Liver (tissue), 9 donors: Measurements from ENCODE around the gene KDM5C. TPM values are rescaled to one million over a fixed set of nuclear protein-coding genes. Genes with fewer than 3 reads are reported as not detected.

Source experiments
- DNase-seq: peaks from one replicate; pipeline ENCODE4 v3.0.0-alpha.2; 2017; ENCODE audit warnings: low spot score
- H3K27ac ChIP-seq, 2 donors: one replicate each; pipeline ENCODE4 v1.7.0; 2013; ENCODE audit warnings: inconsistent platforms in 2 of 2, low read length in 2 of 2, control low read depth in 1 of 2, low read depth in 1 of 2, mild to moderate bottlenecking in 1 of 2
- H3K27me3 ChIP-seq, 4 donors: one replicate each; pipeline versions ENCODE4 v1.6.1 to v1.7.0; 2013; ENCODE audit warnings: low read length in 3 of 4, inconsistent platforms in 1 of 4, mild to moderate bottlenecking in 1 of 4, moderate library complexity in 1 of 4; ENCODE audit not compliant: control insufficient read depth in 4 of 4, insufficient read depth in 4 of 4
- H3K36me3 ChIP-seq, 4 donors: one replicate each; pipeline versions ENCODE4 v1.6.1 to v1.7.0; 2013; ENCODE audit warnings: low read length in 3 of 4, mild to moderate bottlenecking in 3 of 4, low read depth in 1 of 4, moderate library complexity in 1 of 4; ENCODE audit not compliant: control insufficient read depth in 4 of 4, insufficient read depth in 3 of 4
- H3K4me1 ChIP-seq, 4 donors: one replicate each; pipeline versions ENCODE4 v1.6.1 to v1.7.0; 2013; ENCODE audit warnings: low read length in 3 of 4, mild to moderate bottlenecking in 3 of 4, moderate library complexity in 1 of 4; ENCODE audit not compliant: control insufficient read depth in 4 of 4, insufficient read depth in 4 of 4
- H3K4me3 ChIP-seq, 3 donors: one replicate each; pipeline versions ENCODE4 v1.6.1 to v1.7.0; 2013; ENCODE audit warnings: low read length in 3 of 3, control low read depth in 1 of 3, low read depth in 1 of 3, mild to moderate bottlenecking in 1 of 3
- H3K9ac ChIP-seq, 2 donors: one replicate each; pipeline ENCODE4 v1.7.0; 2013; ENCODE audit warnings: low read length in 2 of 2, mild to moderate bottlenecking in 2 of 2, moderate library complexity in 2 of 2, control low read depth in 1 of 2, low read depth in 1 of 2
- H3K9me3 ChIP-seq, 4 donors: one replicate each; pipeline versions ENCODE4 v1.6.1 to v1.7.0; 2013; ENCODE audit warnings: low read length in 3 of 4; ENCODE audit not compliant: control insufficient read depth in 4 of 4
- ATF3 ChIP-seq: IDR thresholded peaks from 2 replicates; pipeline ENCODE4 v1.6.1; 2016; ENCODE audit warnings: antibody characterized with exemption
- EGR1 ChIP-seq, 2 donors: IDR thresholded peaks; 2 replicates each; pipeline ENCODE4 v1.6.1; 2016 to 2018; ENCODE audit warnings: antibody characterized with exemption in 2 of 2, low read depth in 2 of 2
- FOXA1 ChIP-seq: IDR thresholded peaks from 2 replicates; pipeline ENCODE4 v1.6.1; 2016; ENCODE audit warnings: antibody characterized with exemption
- FOXA2 ChIP-seq: IDR thresholded peaks from 2 replicates; pipeline ENCODE4 v1.6.1; 2016; ENCODE audit warnings: antibody characterized with exemption
- GABPA ChIP-seq, 2 donors: IDR thresholded peaks in 1 of 2; conservative IDR thresholded peaks in 1 of 2; 2 replicates each; pipeline ENCODE4 v1.6.1; 2016; ENCODE audit warnings: antibody characterized with exemption in 2 of 2, mild to moderate bottlenecking in 1 of 2, moderate library complexity in 1 of 2
- HNF4A ChIP-seq, 2 donors: conservative IDR thresholded peaks; 2 replicates each; pipeline ENCODE4 v1.6.1; 2016; ENCODE audit warnings: antibody characterized with exemption in 2 of 2, mild to moderate bottlenecking in 2 of 2
- HNF4G ChIP-seq: IDR thresholded peaks from 2 replicates; pipeline ENCODE4 v1.6.1; 2016; ENCODE audit warnings: antibody characterized with exemption
- JUND ChIP-seq, 2 donors: IDR thresholded peaks; 2 replicates each; pipeline ENCODE4 v1.6.1; 2016; ENCODE audit warnings: antibody characterized with exemption in 2 of 2
- MAX ChIP-seq: IDR thresholded peaks from 2 replicates; pipeline ENCODE4 v1.6.1; 2016; ENCODE audit warnings: antibody characterized with exemption
- NR2F2 ChIP-seq: IDR thresholded peaks from 2 replicates; pipeline ENCODE4 v1.6.1; 2016; ENCODE audit warnings: antibody characterized with exemption
- RXRA ChIP-seq, 2 donors: IDR thresholded peaks; 2 replicates each; pipeline ENCODE4 v1.6.1; 2017 to 2018; ENCODE audit warnings: antibody characterized with exemption in 2 of 2, mild to moderate bottlenecking in 1 of 2
- YY1 ChIP-seq: IDR thresholded peaks from 2 replicates; pipeline ENCODE4 v1.6.1; 2016; ENCODE audit warnings: antibody characterized with exemption, mild to moderate bottlenecking
- WGBS: extraction: QIAGEN DNeasy Blood & Tissue Kit; methylation state at CpG from one replicate; pipeline ENCODE4 v1.1.7; 2013; 5-methylcytosine and 5-hydroxymethylcytosine counted together
- polyA plus RNA-seq, 2 donors: library from polyadenylated mRNA; stranded (reverse) in 1 of 2; unstranded in 1 of 2; fragments of 200-250 nt in 1 of 2; fragments of >200 nt in 1 of 2; fragmentation: Nextera tagmentation in 1 of 2; extraction: Ambion mirVana in 1 of 2; gene quantifications; one replicate each; pipeline versions ENCODE4 v1.2.1 to v1.2.3, GENCODE V29; 2013 to 2015
- total RNA-seq, 2 donors: library from RNA; depleted of rRNA; stranded (reverse); fragments of >200 nt; gene quantifications; one replicate each; pipeline ENCODE4 v1.2.3, GENCODE V29; 2014
- TF ChIP-seq, protein P1 (sequence below): IDR thresholded peaks from 2 replicates; pipeline ENCODE4 v1.6.1; 2016; ENCODE audit warnings: antibody characterized with exemption, mild to moderate bottlenecking
- TF ChIP-seq, protein P2 (sequence below): fragments of 150-350 bp; IDR thresholded peaks from 2 replicates; pipeline ENCODE4 v1.5.1; 2017; ENCODE audit warnings: improper control_type of control experiment, low read depth, low read length; ENCODE audit not compliant: missing input control
- donor health status: healthy.
- donor health status: healthy.
- donor health status: healthy.
- donor health status: healthy.
- donor health status: healthy.

KDM5C gene
- total and polyA plus RNA-seq, 4 donors, result 14.7 to 74.7 (median 27.0) TPM

DNA sequence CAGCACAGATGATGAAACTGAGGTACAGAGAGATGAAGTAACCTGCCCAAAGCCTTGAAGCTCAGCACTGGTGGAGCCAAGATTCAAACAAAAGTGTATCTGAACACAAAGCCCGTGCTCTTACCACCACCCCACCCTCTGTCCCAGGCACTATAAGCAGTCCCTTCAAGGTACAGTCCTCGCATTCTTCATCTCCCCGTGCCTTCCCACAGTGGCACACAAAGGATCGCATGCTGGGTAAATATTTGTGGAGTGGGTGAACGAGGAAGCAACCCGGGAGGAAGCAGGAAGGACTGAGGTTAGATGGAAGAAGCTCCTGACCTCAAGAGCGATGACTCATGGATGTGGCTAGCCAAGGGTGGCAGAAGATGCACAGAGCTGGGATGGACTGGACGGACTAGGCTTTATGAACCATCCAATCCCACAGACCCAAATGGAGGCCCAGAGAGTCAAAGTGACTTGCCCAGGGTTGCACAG lies 37.9 kb upstream of the KDM5C start:
- Histone ChIP-seq H3K27me3 (no peaks in the 10 kb centered on the region), H3K36me3 (no peaks in the 10 kb centered on the region), H3K4me3 (no peak overlapping the region), H3K9me3 (no peaks in the 10 kb centered on the region), H3K27ac (no peak overlapping the region), H3K9ac (no peak overlapping the region), H3K4me1 (peaks cover 0 to 2% (median 0%) of the 10 kb centered on the region in 4 donors)
- DNase-seq, result no peak
- no peak for TF ChIP-seq FOXA2
- TF ChIP-seq JUND (IDR thresholded peaks at IDR 0.05), result no peak
- TF ChIP-seq RXRA (IDR thresholded peaks at IDR 0.05), result no peak
- TF ChIP-seq HNF4G, result no peak
- TF ChIP-seq, protein P1, sequence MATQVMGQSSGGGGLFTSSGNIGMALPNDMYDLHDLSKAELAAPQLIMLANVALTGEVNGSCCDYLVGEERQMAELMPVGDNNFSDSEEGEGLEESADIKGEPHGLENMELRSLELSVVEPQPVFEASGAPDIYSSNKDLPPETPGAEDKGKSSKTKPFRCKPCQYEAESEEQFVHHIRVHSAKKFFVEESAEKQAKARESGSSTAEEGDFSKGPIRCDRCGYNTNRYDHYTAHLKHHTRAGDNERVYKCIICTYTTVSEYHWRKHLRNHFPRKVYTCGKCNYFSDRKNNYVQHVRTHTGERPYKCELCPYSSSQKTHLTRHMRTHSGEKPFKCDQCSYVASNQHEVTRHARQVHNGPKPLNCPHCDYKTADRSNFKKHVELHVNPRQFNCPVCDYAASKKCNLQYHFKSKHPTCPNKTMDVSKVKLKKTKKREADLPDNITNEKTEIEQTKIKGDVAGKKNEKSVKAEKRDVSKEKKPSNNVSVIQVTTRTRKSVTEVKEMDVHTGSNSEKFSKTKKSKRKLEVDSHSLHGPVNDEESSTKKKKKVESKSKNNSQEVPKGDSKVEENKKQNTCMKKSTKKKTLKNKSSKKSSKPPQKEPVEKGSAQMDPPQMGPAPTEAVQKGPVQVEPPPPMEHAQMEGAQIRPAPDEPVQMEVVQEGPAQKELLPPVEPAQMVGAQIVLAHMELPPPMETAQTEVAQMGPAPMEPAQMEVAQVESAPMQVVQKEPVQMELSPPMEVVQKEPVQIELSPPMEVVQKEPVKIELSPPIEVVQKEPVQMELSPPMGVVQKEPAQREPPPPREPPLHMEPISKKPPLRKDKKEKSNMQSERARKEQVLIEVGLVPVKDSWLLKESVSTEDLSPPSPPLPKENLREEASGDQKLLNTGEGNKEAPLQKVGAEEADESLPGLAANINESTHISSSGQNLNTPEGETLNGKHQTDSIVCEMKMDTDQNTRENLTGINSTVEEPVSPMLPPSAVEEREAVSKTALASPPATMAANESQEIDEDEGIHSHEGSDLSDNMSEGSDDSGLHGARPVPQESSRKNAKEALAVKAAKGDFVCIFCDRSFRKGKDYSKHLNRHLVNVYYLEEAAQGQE, result no peak
- TF ChIP-seq FOXA1, result no peak
- TF ChIP-seq, protein P2, sequence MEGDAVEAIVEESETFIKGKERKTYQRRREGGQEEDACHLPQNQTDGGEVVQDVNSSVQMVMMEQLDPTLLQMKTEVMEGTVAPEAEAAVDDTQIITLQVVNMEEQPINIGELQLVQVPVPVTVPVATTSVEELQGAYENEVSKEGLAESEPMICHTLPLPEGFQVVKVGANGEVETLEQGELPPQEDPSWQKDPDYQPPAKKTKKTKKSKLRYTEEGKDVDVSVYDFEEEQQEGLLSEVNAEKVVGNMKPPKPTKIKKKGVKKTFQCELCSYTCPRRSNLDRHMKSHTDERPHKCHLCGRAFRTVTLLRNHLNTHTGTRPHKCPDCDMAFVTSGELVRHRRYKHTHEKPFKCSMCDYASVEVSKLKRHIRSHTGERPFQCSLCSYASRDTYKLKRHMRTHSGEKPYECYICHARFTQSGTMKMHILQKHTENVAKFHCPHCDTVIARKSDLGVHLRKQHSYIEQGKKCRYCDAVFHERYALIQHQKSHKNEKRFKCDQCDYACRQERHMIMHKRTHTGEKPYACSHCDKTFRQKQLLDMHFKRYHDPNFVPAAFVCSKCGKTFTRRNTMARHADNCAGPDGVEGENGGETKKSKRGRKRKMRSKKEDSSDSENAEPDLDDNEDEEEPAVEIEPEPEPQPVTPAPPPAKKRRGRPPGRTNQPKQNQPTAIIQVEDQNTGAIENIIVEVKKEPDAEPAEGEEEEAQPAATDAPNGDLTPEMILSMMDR, result no peak
- 48% methylated on average over 8 of the region's 8 CpGs for WGBS

DNA sequence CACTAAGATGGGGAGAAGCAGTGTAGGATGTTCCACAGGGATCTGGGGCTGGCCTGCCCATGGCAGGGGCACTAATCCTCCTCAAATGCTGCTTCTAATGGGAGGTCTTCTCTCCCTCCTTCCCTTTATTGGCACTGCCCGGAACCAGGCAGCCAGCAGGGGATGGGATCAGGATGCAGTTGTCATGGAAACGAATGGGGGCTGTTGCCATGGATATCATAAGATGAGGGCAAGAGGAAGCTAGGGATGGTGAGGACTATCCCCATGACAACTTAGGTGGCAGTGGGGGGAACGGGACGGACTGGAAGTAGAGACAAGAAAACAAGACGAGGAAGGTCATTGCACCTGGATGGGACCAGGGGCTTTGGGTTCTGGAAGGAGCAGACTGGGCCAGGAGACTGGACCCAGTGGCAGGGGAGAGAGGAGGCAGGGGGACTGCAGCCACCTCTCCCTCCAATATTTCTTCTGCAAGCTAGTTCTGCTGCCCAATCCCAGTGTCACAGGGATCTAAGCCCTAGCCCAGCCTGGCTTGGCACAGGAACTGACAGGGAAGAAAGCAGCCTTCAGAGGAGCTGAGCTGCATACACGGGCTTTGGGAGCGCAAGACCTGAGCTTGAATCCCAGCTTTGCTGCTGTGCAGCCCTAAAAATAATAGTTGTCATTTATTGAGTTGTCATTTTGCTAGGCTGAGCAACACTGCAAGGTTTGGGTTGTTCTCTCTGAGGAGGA lies 37.3 kb upstream of the KDM5C start:
- TF ChIP-seq ATF3 (no peak), JUND (IDR thresholded peaks at IDR 0.05) (no peak), YY1 (no peak), NR2F2 (no peak), MAX (no peak), FOXA1 (no peak), GABPA (IDR thresholded peaks at IDR 0.05 in 1 of 2, conservative IDR thresholded peaks at IDR 0.05 in 1 of 2) (no peak), EGR1 (IDR thresholded peaks at IDR 0.05; ENCODE audit: low read depth in 2 of 2) (no peak), HNF4A (conservative IDR thresholded peaks at IDR 0.05) (no peak), RXRA (IDR thresholded peaks at IDR 0.05) (no peak)
- TF ChIP-seq, protein P1, result no peak
- DNase-seq, result no peak
- WGBS, result 83% methylated on average over 7 of the region's 7 CpGs
- no peak overlapping the region for H3K4me3 ChIP-seq
- H3K9me3 ChIP-seq, result no peaks in the 10 kb centered on the region
- no peak overlapping the region for H3K27ac ChIP-seq
- no peaks in the 10 kb centered on the region for H3K36me3 ChIP-seq
- H3K27me3 ChIP-seq, result no peaks in the 10 kb centered on the region
- no peak overlapping the region for H3K9ac ChIP-seq
- H3K4me1 ChIP-seq, result peaks cover 0 to 2% (median 0%) of the 10 kb centered on the region in 4 donors
